GM21367 (cell line): ENCODE measurements around the gene E2F3.

Experiments
- ATAC-seq: cut with Tn5 transposase; IDR thresholded peaks from one replicate; pipeline ENCODE4 v1.9.1; 2021; ENCODE audit not compliant: unreplicated experiment

E2F3 gene

DNA sequence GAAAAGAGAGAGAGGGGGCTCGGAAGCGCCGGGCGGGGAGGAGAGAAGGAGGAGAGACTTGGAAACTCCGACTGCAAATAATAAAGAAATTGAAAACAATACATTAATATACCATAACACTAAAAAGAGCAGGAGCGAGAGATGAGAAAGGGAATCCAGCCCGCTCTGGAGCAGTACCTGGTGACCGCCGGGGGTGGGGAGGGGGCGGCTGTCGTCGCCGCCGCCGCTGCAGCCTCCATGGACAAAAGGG, 338 bp downstream of the E2F3 start:
- ATAC-seq, result no peak

GRCh38 chr6:20402342-20403069, 827 bp downstream of the E2F3 start:
- ATAC-seq, result no peak

GRCh38 chr6:20403070-20403765, 1.5 kb downstream of the E2F3 start:
- peak; percentile 54 for ATAC-seq

DNA sequence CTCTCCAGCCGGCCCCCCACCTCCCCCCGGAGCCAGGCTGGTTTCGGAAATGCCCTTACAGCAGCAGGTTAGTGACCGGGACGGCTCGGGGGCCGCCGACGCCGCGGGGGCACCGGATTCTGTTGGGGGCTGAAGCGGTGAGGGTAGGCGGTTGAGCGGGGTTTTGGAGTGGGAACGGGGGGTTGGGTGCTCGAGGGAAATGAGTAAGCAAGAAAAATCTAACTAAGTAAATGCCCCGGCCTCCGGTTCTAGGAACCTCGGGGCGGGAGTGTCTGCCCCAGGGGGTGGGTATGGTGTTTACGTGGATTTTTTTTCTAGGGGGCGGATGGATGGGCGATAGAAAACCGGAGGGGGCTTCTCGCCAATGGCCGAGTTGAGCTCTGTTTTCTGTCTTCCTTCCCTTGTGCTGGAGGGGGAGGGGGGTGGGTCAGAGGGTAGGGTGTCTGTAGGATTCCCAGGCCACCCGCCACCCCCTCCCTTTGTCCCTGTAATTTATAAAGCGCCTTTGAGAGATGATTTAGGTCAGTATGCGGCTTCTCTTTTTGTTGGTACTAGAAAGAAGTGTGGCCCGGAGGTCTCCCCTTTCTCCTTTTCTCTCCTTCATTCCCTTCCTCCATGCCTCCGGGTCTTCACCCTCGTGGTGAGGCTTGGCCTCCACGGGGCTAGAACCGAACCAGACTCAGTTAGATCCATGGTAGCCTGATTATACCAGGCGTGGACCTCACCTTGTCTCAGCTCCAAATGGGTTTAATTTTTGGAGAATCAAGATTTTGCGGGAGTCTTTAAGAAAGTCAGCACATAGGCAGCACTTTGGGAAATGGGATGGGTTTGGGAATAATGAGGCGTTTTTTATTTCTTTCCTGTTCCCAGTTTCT, 2.3 kb downstream of the E2F3 start:
- ATAC-seq, result no peak

- ATAC-seq, result peak; percentile 26
Measured at GRCh38 chr6:20404641-20405032, 3.0 kb downstream of the E2F3 start.

GRCh38 chr6:20408851-20409250, 7.2 kb downstream of the E2F3 start:
- no peak for ATAC-seq

- ATAC-seq, result peak; percentile 89
Measured at GRCh38 chr6:20409427-20409971, 7.8 kb downstream of the E2F3 start.

DNA sequence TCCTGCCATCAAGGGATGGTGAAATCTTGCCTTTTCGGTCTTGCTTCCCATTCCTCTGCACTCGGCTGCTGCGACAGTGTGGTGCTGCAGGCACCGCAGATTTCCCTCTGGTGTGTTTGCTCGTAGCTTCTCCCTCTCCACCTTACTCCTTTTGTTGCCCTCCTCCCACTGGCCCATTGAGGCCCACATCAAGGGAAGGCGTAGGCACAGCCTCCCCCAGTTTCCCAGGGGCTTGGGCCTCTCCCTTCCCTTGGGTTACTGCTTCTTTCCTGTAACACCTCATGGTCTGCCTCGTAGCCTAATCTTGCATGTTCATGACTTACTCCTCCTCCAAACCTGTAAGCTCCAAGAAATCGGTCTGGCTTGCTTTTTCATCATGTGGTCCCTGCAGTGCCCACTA, 9.9 kb downstream of the E2F3 start:
- ATAC-seq, result no peak

DNA sequence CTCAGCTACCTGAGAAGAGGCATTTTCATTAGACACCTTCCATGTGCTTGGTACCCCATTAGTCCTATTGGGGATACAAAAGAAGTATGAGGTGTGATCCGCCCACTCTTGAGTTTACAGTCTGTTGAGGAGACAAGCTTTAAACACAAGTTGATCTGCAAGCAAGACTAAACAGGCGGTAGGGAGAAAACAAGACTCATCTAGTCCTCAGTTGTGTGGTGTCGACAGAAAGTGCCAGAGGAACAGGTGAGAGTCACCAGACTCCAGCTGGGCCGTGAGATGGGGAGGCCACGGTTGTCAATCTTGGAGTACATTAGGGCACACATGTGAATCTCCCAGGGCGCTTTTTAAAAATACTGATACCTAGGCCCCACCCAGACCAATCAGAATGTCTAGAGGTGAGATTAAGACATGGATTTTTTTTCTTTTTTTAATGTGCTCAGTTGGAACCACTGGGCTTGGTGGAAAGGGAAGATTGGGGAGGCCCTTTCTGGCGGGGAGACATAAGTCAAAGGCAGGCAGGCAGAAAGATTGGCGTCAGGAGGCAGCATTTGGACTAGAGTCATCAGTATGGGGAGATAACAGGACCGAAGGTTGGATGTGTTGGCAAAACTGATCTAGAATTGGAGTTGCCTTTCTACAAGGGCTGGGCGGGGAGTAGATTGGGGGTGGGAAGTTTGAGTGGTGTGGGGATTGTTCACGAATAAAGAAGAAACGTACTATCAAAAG, 10.4 kb downstream of the E2F3 start:
- no peak for ATAC-seq

- no peak for ATAC-seq
Measured at GRCh38 chr6:20412682-20413073, 11.0 kb downstream of the E2F3 start.

GRCh38 chr6:20413826-20414225, 12.1 kb downstream of the E2F3 start:
- ATAC-seq, result no peak

- ATAC-seq, result no peak
Measured at GRCh38 chr6:20414711-20415110, 13.0 kb downstream of the E2F3 start.

DNA sequence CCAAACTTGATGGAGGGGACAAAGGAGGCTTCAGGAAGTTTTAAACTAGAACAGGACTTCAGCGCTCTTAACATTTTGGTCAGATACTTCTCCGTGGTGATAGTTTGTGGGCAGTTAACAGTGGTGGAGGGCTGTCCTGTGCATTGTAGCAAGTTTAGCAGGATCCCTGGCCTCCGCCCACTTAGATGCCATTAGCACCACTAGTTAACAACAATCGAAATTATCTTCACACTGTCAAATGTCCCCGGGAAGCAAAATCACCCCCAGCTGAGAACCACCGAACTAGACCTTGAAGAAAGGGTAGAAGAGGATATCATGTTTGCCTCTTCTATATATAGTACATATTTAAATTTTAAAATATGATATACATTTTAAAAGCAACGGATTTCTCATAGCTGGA, 13.6 kb downstream of the E2F3 start:
- ATAC-seq, result no peak

DNA sequence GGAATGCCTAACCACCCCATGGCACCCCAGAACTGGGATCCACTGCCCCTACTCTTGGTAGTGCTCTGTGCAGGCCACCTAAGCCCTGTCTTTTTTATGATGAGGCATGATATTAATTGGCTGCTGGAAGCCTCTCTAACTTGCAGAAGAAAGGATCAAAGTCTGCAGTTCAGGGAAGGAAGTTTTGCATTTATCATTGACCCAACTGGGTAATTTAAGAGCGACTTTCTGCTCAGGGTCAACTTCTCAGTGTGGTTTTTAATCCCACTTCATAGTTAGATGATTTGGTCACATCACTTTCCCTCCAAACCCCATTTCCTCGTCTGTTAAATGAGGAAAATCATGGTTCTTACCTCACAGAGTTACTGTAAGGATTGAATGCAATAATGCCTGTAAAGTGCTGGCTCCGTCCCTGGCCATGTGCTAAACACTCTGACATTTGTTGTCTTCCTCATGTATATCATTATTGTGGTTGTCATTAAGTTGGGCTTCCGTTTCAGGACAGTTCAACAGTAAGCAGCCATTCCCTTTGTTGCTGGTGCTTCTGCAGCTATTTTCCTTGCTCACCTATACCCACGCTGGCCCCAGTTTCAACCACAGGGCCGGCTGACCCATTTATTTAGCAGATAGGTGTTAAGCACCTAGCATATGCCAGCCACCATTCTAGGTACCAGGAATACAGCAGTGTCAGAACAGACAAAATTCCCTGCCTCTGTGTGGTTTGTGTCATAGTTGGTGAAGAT, 14.2 kb downstream of the E2F3 start:
- no peak for ATAC-seq

GRCh38 chr6:20416567-20417345, 15.1 kb downstream of the E2F3 start:
- ATAC-seq, result no peak

DNA sequence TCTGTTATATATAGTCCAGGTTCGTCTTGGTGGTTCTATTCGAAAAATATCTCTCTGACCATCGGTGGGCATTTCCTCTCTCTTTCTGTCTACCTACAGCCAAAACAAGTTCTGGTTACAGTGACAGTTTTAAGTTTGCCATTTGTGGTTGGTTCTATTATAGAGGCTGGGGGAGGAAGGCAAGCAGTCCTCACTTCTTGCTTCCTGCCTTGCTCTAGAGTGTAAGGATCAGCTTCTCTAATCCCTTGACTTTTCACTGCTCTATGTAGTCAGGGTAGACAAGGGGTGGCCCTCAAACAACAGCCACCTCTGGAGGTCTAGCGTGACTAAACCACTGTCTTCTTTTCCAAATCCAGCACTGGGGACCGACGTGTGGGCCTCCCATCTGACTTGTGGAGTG, 16.1 kb downstream of the E2F3 start:
- no peak for ATAC-seq

DNA sequence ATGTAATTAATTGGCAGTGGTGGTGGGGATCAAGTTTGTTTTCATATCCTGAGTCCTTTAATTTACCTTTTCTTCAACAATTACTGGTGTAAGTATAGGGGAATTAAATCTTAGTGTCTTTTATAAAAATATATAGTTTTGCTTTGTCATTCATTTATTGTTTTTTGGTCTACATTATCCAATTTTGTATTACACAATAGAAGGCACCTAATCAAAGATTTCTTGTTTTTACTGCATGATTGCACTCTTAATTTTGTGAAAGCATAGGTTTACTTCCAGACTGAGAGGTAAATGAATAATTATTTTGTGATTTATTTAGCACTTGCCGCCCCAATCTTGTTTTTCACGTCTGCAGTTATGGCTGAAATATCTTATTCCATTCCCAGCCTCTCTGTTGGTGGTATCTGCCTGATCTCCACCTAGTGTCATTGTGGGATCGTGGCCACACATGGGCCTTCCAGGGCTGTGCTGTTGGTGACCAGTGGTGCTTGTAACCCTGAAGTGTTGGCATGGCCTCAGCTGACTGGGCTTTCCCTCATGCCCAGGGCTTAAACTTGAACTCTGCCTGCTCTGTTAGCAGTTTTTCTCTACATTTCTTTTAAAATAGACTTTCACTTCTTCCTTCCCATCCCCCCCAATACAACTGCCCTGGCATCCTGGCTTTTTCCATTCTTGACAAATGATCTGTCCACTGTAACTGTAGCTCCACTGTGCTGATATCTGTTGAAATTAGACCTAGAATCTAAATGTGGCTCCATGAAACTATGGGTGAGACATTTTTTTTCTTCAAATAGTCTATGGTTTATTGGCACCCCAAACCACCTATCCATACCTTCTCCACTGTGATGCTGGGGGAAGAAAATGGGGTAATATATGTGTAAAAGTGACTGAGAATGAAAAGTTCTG, 24.8 kb downstream of the E2F3 start:
- no peak for ATAC-seq

DNA sequence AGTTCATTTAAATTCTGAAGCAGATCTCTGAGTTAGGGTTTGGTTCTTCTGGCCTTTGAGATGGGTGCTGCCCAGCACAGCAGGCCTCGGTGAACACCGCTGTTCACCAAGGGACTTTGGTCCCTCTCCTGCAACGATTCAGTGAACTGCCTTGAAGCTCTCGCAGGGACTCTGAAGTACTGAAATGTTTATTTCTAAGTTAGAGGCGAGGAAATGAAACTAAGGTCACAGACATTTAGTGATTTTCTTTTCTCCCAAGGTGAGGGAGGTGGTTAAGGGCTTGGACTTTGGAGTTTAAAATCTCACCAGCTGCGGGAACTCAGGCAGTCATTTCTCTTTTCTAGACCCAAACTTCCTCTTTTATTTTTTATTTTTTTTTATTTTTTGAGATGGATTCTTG, 26.2 kb downstream of the E2F3 start:
- ATAC-seq, result peak; percentile 82

GRCh38 chr6:20432692-20433091, 31.0 kb downstream of the E2F3 start:
- no peak for ATAC-seq
